Measurements from ENCODE around the gene IP6K2. TPM values are rescaled to one million over a fixed set of nuclear protein-coding genes. Genes with fewer than 3 reads are reported as not detected.
A peak's percentile ranks its signal among the peaks of the same experiment; 100 is the strongest.

The IP6K2 gene
- total RNA-seq, 2 donors from 2014 or later, result 104 to 127 TPM

DNA sequence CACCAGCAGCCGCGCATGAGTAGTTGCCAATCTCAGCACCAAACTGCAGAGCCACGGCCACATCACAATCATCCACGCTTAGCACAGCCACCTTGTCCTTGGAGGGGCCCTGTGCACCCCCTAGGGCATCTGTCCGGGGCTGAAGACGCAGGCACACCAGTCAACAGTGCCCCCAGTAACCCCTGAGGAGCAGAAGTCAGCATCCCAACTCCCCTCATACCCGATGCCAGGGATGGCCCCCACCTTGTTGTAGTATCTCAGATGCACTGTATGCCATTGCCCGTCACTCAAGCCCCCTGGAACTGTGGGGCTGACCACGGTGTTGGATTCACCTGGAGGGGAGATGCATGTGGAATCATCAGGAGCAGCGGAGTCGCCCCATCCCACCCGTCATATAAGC lies 62.0 kb downstream of the IP6K2 start:
- H3K9me3 ChIP-seq (ENCODE audit: control insufficient read depth, low read length), result no peaks in the 10 kb centered on the region
- H3K36me3 ChIP-seq (ENCODE audit: control insufficient read depth, insufficient read depth, low read length), result peaks cover 29% of the 10 kb centered on the region
- no peak overlapping the region for H3K4me3 ChIP-seq (ENCODE audit: low read length)
- peaks cover 24% of the 10 kb centered on the region for H3K27me3 Mint-ChIP-seq (ENCODE audit: insufficient read depth)
- H3K27ac Mint-ChIP-seq, result no peak overlapping the region
- no peaks in the 10 kb centered on the region for H3K27me3 ChIP-seq (ENCODE audit: control insufficient read depth, insufficient read depth, low read length, poor library complexity, severe bottlenecking)
- H3K9ac ChIP-seq (ENCODE audit: extremely low read depth, low read length, poor library complexity, severe bottlenecking), result no peak overlapping the region
- peaks cover 48% of the 10 kb centered on the region for H3K36me3 Mint-ChIP-seq (ENCODE audit: low read depth)
- H3K9me3 Mint-ChIP-seq, result no peaks in the 10 kb centered on the region
- no peak overlapping the region for H3K27ac ChIP-seq (ENCODE audit: low read depth, low read length)
- no peaks in the 10 kb centered on the region for H3K4me1 ChIP-seq (ENCODE audit: control insufficient read depth, insufficient read depth, low read length)
- 96 to 98% methylated on average over 9 to 12 of the region's 12 CpGs for WGBS, 2 experiments (ENCODE audit: insufficient coverage in 1 of 2, insufficient read length in 1 of 2)
- peak overlapping the region; percentile 46 for H3K4me3 Mint-ChIP-seq
- TF ChIP-seq, protein P1, sequence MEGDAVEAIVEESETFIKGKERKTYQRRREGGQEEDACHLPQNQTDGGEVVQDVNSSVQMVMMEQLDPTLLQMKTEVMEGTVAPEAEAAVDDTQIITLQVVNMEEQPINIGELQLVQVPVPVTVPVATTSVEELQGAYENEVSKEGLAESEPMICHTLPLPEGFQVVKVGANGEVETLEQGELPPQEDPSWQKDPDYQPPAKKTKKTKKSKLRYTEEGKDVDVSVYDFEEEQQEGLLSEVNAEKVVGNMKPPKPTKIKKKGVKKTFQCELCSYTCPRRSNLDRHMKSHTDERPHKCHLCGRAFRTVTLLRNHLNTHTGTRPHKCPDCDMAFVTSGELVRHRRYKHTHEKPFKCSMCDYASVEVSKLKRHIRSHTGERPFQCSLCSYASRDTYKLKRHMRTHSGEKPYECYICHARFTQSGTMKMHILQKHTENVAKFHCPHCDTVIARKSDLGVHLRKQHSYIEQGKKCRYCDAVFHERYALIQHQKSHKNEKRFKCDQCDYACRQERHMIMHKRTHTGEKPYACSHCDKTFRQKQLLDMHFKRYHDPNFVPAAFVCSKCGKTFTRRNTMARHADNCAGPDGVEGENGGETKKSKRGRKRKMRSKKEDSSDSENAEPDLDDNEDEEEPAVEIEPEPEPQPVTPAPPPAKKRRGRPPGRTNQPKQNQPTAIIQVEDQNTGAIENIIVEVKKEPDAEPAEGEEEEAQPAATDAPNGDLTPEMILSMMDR (conservative IDR thresholded peaks at IDR 0.05), result no peak
- DNase-seq, result no peak
- no peaks in the 10 kb centered on the region for H3K4me1 Mint-ChIP-seq

- Histone ChIP-seq H3K36me3 (ENCODE audit: control insufficient read depth, insufficient read depth, low read length) (peaks cover 12% of the 10 kb centered on the region), H3K9me3 (ENCODE audit: control insufficient read depth, low read length) (no peaks in the 10 kb centered on the region), H3K4me1 (ENCODE audit: control insufficient read depth, insufficient read depth, low read length) (no peaks in the 10 kb centered on the region), H3K27ac (ENCODE audit: low read depth, low read length) (no peak overlapping the region), H3K9ac (ENCODE audit: extremely low read depth, low read length, poor library complexity, severe bottlenecking) (no peak overlapping the region), H3K27me3 (ENCODE audit: control insufficient read depth, insufficient read depth, low read length, poor library complexity, severe bottlenecking) (no peaks in the 10 kb centered on the region), H3K4me3 (ENCODE audit: low read length) (no peak overlapping the region)
- WGBS, 2 experiments (ENCODE audit: insufficient coverage in 1 of 2, insufficient read length in 1 of 2), result 96 to 97% methylated on average over 14 to 15 of the region's 15 CpGs
- Mint-ChIP-seq H3K4me1 (no peaks in the 10 kb centered on the region), H3K4me3 (no peak overlapping the region), H3K27ac (no peak overlapping the region), H3K36me3 (ENCODE audit: low read depth) (peaks cover 33% of the 10 kb centered on the region), H3K9me3 (no peaks in the 10 kb centered on the region), H3K27me3 (ENCODE audit: insufficient read depth) (peaks cover 18% of the 10 kb centered on the region)
- DNase-seq, result no peak
- TF ChIP-seq, protein P1 (conservative IDR thresholded peaks at IDR 0.05), result no peak
Observed at GRCh38 chr3:48652923-48653715, 63.9 kb downstream of the IP6K2 start.

DNA sequence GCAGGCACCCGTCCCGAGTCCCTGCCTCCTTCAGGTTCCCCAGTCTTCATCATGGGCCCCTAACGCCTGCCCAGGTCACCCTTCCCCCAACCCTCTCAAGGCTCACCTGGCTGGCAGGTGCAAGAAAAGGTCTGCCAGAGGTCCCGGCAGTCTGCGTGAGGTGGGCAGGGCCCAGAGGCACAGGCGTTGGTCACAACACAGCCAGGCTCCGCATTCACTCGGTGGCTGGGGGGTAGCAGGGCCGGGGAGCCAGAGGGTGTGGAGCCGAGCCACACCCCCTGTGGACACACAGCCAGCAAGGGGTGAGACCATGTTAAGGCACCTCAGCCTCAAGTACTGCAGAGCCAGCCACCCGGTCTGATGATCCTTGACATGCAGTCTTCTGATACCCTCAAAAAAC lies 65.2 kb downstream of the IP6K2 start:
- TF ChIP-seq, protein P1 (conservative IDR thresholded peaks at IDR 0.05), result no peak
- Histone ChIP-seq H3K9me3 (ENCODE audit: control insufficient read depth, low read length) (no peaks in the 10 kb centered on the region), H3K4me3 (ENCODE audit: low read length) (no peak overlapping the region), H3K27me3 (ENCODE audit: control insufficient read depth, insufficient read depth, low read length, poor library complexity, severe bottlenecking) (no peaks in the 10 kb centered on the region), H3K36me3 (ENCODE audit: control insufficient read depth, insufficient read depth, low read length) (peaks cover 12% of the 10 kb centered on the region), H3K4me1 (ENCODE audit: control insufficient read depth, insufficient read depth, low read length) (no peaks in the 10 kb centered on the region), H3K27ac (ENCODE audit: low read depth, low read length) (no peak overlapping the region), H3K9ac (ENCODE audit: extremely low read depth, low read length, poor library complexity, severe bottlenecking) (no peak overlapping the region)
- DNase-seq, result no peak
- H3K9me3 Mint-ChIP-seq, result no peaks in the 10 kb centered on the region
- no peak overlapping the region for H3K4me3 Mint-ChIP-seq
- peaks cover 28% of the 10 kb centered on the region for H3K36me3 Mint-ChIP-seq (ENCODE audit: low read depth)
- H3K4me1 Mint-ChIP-seq, result no peaks in the 10 kb centered on the region
- WGBS, 2 experiments (ENCODE audit: insufficient coverage in 1 of 2, insufficient read length in 1 of 2), result 90 to 97% methylated on average over 7 to 11 of the region's 11 CpGs
- peaks cover 5% of the 10 kb centered on the region for H3K27me3 Mint-ChIP-seq (ENCODE audit: insufficient read depth)
- no peak overlapping the region for H3K27ac Mint-ChIP-seq

All from endodermal cell (in vitro differentiated cells).